ENCODE results near the gene OR7G1. TPM values are rescaled to one million over a fixed set of nuclear protein-coding genes. Genes with fewer than 3 reads are reported as not detected.

The OR7G1 gene
- total and polyA plus RNA-seq, 2 of the 8 experiments (the other 6 are each of a cell fraction or from before 2014, with no cell fraction given), result not detected

GRCh38 chr19:9126900-9127405 lies 11.4 kb upstream of the OR7G1 start, which contains the start of gene OR7G3:
OR7G3 (minus strand) TSS chr19:9126950; CDS start chr19:9126950, 0 bp downstream.
- Histone ChIP-seq H3K23me2 (ENCODE audit: low read depth, low read length) (no peaks in the 10 kb centered on the region), H3K14ac (ENCODE audit: insufficient read length) (no peak within 1 kb of the TSS), H2BK15ac (ENCODE audit: low read length) (no peak within 1 kb of the TSS), H2BK20ac (ENCODE audit: low read length) (no peak within 1 kb of the TSS), H2BK5ac (ENCODE audit: low read depth, low read length) (no peak within 1 kb of the TSS), H2BK120ac (replicated peaks; ENCODE audit: low read depth, low read length) (no peak within 1 kb of the TSS), H3K18ac (ENCODE audit: extremely low read depth, low read length) (no peak within 1 kb of the TSS), H3K36me3 (ENCODE audit: control insufficient read depth in 2 of 4, insufficient read depth in 4 of 4, low read length in 3 of 4) (no peaks in the 10 kb centered on the region), H3K56ac (replicated peaks; ENCODE audit: insufficient read length, low read depth, low read length) (no peak within 1 kb of the TSS), H4K5ac (ENCODE audit: insufficient read length, low read depth, low read length) (no peak within 1 kb of the TSS), H3K4me1 (replicated peaks in 1 of 4; ENCODE audit: control insufficient read depth in 3 of 4, insufficient read depth in 4 of 4, low read length in 3 of 4) (no peaks in the 10 kb centered on the region), H3K27ac (ENCODE audit: low read depth, low read length) (no peak within 1 kb of the TSS), H3K9ac (replicated peaks in 1 of 4; ENCODE audit: extremely low read depth in 1 of 4, low read depth in 3 of 4, low read length in 3 of 4) (no peak within 1 kb of the TSS), H2BK12ac (ENCODE audit: low read depth, low read length) (no peak within 1 kb of the TSS), H4K91ac (replicated peaks; ENCODE audit: insufficient read length, low read length) (no peak within 1 kb of the TSS), H3K23ac (ENCODE audit: insufficient read length) (no peak within 1 kb of the TSS), H3K4me2 (ENCODE audit: insufficient read depth in 1 of 2, low read depth in 2 of 2, low read length in 2 of 2) (no peak within 1 kb of the TSS), H2AK5ac (ENCODE audit: low read depth, low read length) (no peak within 1 kb of the TSS), H2AFZ (ENCODE audit: low read length) (no peak within 1 kb of the TSS), H3K9me3 (ENCODE audit: insufficient read depth in 2 of 2, low read depth in 1 of 2, low read length in 1 of 2) (peaks cover 38 to 45% of the 10 kb centered on the region in 2 experiments), H3K79me1 (ENCODE audit: low read depth, low read length) (no peaks in the 10 kb centered on the region), H3K4me3 (ENCODE audit: extremely low read depth in 1 of 4, insufficient read depth in 2 of 4, low read depth in 3 of 4, low read length in 4 of 4) (no peak within 1 kb of the TSS), H3K27me3 (replicated peaks in 1 of 4; ENCODE audit: control insufficient read depth in 3 of 4, extremely low read depth in 1 of 4, insufficient read depth in 3 of 4, low read length in 3 of 4) (no peaks in the 10 kb centered on the region), H3K79me2 (ENCODE audit: control insufficient read depth in 1 of 2, insufficient read depth in 2 of 2, low read length in 2 of 2) (no peaks in the 10 kb centered on the region), H4K8ac (ENCODE audit: extremely low read depth, insufficient read depth, low read length) (no peak within 1 kb of the TSS), H3K4ac (replicated peaks; ENCODE audit: insufficient read length, low read depth, low read length) (no peak within 1 kb of the TSS), H4K20me1 (replicated peaks in 1 of 2; ENCODE audit: control insufficient read depth in 1 of 2, insufficient read depth in 2 of 2, low read length in 2 of 2) (no peaks in the 10 kb centered on the region)
- ChIA-PET POLR2A (ENCODE audit: partially characterized antibody) (interaction anchor here (0.5 kb wide), 1 partner anchor 666 kb away, joined by 3 read pairs; no protein-coding TSS in a partner anchor), CTCF (ENCODE audit: partially characterized antibody) (interaction anchor here (0.7 kb wide), 1 partner anchor 9 kb away, joined by 4 read pairs; no protein-coding TSS in a partner anchor)
- DNase-seq (ENCODE audit: low read depth in 1 of 2, low spot score in 2 of 2) (no peak), FAIRE-seq (no peak)
- WGBS, 2 experiments (ENCODE audit: extremely low coverage in 1 of 2, insufficient coverage in 1 of 2, insufficient read length in 1 of 2, insufficient replicate concordance in 2 of 2, low coverage in 1 of 2, low lambda C conversion rate in 2 of 2, missing lambda C conversion rate in 1 of 2), result no CpG with 5 or more reads among the region's 1 CpG
- TF ChIP-seq POU5F1 (IDR thresholded peaks at IDR 0.05; ENCODE audit: low read depth, low read length) (no peak), ASH2L (IDR thresholded peaks at IDR 0.05; ENCODE audit: low read length) (no peak), KDM1A (IDR thresholded peaks at IDR 0.05; ENCODE audit: borderline replicate concordance, low read length) (no peak), TAF1 (IDR thresholded peaks at IDR 0.05; ENCODE audit: low read depth, low read length) (no peak), BRCA1 (IDR thresholded peaks at IDR 0.05; ENCODE audit: low read depth, low read length) (no peak), RFX5 (IDR thresholded peaks at IDR 0.05; ENCODE audit: borderline replicate concordance, low read depth, low read length) (no peak), RBBP5 (IDR thresholded peaks at IDR 0.05; ENCODE audit: borderline replicate concordance, low read depth, low read length) (no peak), TAF7 (optimal IDR thresholded peaks at IDR 0.05; ENCODE audit: borderline replicate concordance, low read depth, low read length) (no peak), POLR2A (IDR thresholded peaks at IDR 0.05; ENCODE audit: control extremely low read depth in 1 of 2, low read depth in 2 of 2, low read length in 2 of 2) (no peak), JUN (IDR thresholded peaks at IDR 0.05; ENCODE audit: low read depth, low read length) (no peak), SIX5 (IDR thresholded peaks at IDR 0.05; ENCODE audit: low read depth, low read length) (no peak), HDAC2 (IDR thresholded peaks at IDR 0.05; ENCODE audit: borderline replicate concordance in 1 of 2, low read depth in 2 of 2, low read length in 2 of 2) (no peak), POLR2AphosphoS5 (IDR thresholded peaks at IDR 0.05; ENCODE audit: low read depth, low read length) (no peak)

All from H1 (cell line).